Retinal pigment epithelial cell (primary cell): ENCODE data around the gene HNRNPF.
"Not testable (repeated sequence)": the region's sequence is repeated elsewhere in the genome, so short reads cannot be mapped to it uniquely, and the experiment has no call there.

Experiments used
- DNase-seq: peaks from one replicate; pipeline ENCODE4 v3.0.0-alpha.2; 2010; ENCODE audit warnings: low read depth
- H3K4me3 ChIP-seq: 2 replicates; pipeline ENCODE4 v1.5.1; 2011; ENCODE audit warnings: mild to moderate bottlenecking, low read length, control low read depth, moderate library complexity
- TF ChIP-seq, protein P1 (sequence below): conservative IDR thresholded peaks from 2 replicates; pipeline ENCODE4 v1.5.1; 2011; ENCODE audit warnings: low read depth, low read length, control low read depth, inconsistent platforms

Gene HNRNPF, protein sequence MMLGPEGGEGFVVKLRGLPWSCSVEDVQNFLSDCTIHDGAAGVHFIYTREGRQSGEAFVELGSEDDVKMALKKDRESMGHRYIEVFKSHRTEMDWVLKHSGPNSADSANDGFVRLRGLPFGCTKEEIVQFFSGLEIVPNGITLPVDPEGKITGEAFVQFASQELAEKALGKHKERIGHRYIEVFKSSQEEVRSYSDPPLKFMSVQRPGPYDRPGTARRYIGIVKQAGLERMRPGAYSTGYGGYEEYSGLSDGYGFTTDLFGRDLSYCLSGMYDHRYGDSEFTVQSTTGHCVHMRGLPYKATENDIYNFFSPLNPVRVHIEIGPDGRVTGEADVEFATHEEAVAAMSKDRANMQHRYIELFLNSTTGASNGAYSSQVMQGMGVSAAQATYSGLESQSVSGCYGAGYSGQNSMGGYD

DNA sequence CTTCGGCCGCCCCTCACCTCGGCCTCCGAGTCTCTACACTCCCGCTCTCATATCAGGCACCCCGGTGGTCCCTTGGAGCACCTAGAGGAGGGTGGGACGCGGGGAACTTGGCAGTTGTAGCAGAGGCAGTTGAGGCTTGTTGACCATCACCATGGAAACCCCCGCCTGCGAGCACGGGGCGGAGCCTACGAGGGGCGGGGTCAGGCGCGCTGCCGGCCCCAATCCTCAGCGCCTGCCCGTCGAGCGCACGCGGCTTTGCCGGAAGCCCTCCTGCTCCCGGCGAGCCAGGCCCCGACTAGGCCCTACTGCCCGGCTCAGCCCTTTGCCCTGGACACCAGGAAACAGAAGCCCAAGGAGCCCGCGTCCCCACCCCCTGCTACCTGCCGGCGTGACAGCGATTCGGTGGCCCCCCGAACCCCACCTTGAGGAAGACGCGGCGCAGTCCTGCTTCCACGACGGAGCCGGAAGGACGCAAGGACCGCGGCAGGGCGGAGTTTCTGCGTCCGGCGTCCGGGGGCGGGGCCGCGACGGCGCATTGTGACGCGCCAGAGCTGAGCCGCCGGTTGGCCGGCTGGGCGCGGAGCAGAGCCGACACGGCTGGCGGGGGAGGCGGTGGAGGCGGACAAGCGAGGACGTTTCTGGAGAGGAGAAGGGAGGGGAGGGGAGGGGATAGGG, at the start of gene HNRNPF:
Gene HNRNPF, minus strand, starts transcription at position 477 of the 675 bp plus-strand sequence. CDS start 21,302 bp downstream, outside the sequence.
- TF ChIP-seq, protein P1, sequence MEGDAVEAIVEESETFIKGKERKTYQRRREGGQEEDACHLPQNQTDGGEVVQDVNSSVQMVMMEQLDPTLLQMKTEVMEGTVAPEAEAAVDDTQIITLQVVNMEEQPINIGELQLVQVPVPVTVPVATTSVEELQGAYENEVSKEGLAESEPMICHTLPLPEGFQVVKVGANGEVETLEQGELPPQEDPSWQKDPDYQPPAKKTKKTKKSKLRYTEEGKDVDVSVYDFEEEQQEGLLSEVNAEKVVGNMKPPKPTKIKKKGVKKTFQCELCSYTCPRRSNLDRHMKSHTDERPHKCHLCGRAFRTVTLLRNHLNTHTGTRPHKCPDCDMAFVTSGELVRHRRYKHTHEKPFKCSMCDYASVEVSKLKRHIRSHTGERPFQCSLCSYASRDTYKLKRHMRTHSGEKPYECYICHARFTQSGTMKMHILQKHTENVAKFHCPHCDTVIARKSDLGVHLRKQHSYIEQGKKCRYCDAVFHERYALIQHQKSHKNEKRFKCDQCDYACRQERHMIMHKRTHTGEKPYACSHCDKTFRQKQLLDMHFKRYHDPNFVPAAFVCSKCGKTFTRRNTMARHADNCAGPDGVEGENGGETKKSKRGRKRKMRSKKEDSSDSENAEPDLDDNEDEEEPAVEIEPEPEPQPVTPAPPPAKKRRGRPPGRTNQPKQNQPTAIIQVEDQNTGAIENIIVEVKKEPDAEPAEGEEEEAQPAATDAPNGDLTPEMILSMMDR, result no peak
- H3K4me3 ChIP-seq, result peak within 1 kb of the TSS; percentile 72
- DNase-seq, result peak; percentile 79

DNA sequence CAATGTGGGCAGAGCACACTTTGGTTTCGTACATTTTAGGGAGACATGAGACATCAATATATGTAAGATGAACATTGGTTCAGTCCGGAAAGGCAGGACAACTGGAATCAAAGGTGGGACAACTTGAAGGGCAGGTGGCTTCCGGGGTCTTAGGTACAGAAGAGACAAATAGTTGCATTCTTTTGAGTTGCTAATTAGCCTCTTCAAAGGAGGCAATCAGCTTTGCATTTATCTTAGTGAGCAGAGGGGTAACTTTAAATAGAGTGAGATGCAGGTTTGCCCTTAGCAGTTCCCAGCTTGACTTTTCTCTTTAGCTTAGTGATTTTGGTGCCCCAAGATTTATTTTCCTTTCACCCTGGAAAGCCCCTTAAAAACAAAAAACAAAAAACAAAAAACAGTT, 49.2 kb upstream of the HNRNPF start:
- TF ChIP-seq, protein P1, result no peak
- DNase-seq, result no peak
- H3K4me3 ChIP-seq, result no peak overlapping the region

DNA sequence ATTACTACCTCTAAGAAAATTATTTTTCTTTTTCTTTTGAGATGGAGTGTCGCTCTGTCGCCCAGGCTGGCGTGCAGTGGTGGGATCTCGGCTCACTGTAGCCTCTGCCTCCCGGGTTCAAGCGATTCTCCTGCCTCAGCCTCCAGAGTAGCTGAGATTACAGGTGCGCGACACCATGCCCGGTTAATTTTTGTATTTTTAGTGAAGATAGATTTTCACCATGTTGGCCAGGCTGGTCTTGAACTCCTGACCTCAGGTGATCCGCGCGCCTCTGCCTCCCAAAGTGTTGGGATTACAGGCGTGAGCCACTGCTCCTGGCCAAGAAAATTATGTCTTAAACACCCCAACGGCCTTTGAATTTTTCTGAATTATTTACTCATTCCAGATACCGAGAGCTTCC, 47.6 kb upstream of the HNRNPF start:
- not testable (repeated sequence) for DNase-seq, H3K4me3 ChIP-seq

DNA sequence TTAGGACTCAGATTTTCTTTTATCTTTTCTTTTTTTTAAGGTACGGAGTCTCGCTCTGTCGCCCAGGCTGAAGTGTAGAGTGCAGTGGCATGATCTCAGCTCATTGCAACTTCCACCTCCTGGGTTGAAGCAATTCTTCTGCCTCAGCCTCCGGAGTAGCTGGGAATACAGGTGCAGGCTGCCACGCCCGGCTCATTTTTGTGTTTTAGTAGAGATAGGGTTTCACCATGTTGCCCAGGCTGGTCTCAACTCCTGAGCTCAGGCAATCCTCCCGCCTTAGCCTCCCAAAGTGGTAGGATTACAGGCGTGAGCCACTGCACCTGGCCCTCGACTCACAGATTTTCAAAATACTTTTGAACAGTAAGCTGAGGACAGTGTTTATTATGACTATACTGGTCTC, 45.0 kb upstream of the HNRNPF start:
- H3K4me3 ChIP-seq, DNase-seq: not testable (repeated sequence)

DNA sequence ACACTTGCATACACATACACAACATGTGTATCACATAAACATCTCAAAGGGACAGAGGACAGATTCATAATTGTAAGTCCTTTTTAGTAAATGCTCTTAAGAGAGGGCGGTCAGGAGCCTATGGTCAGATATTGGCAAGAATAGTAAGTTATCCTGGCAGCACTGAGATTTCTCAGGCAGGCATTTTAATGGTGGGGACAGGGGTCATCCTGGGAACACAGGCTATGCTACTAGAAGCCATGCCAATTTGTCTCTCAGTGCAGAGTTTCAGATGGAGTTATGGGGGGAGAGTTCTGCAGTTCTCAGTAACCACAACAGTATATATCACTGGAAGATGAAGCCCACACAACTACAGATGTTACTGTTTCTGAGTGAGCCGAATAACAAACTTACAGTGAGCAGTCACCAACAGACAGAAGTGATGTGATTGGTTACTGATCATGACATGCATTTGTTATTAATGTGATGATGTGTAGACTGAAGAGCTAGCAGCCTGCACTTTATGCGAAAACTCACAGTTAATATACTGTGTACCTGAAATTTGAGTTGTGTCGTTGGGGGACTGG, 44.4 kb upstream of the HNRNPF start:
- no peak overlapping the region for H3K4me3 ChIP-seq
- TF ChIP-seq, protein P1, result no peak
- no peak for DNase-seq

DNA sequence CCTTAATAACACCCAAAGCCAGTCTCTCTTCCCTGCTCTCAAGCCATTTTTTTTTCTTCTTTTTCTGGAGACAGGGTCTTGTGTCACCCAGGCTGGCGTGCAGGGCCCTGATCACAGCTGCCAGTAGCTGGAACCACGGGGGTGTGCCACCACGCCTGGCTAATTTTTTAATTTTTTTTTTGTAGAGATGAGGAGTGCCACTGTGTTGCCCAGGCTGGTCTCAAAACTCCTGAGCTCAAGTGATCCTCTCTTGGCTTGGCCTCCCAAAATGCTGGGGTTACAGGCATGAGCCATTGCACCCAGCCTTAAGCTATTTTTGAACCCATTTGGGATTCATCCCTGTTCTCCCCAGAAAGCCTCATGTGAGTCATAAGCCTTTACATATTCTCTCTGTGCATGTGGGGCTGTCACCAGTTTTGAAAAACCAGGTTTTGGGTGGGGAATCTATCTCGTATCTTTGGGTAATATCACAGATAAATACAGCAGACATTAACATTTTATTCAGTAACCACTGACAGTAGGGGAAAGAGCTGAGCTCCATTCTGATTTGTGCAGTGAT, 43.4 kb upstream of the HNRNPF start:
- H3K4me3 ChIP-seq, result no peak overlapping the region
- DNase-seq, result no peak
- TF ChIP-seq, protein P1, result no peak

DNA sequence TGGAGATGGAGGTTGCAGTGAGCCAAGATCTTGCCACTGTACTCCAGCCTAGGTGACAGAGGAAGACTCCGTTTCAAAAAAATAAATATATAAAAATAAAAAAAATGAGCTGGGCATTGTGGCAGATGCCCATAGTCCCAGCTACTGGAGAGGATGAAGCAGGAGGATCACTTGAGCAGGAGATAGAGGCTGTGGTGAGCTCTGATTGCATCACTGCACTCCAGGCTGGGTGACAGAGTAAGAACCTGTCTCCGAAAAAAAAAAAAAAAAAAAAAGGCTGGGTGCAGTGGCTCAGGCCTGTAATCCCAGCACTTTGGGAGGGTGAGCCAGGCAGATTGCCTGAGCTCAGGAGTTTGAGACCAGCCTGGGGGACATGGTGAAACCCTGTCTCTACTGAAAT, 39.8 kb upstream of the HNRNPF start:
- no peak overlapping the region for H3K4me3 ChIP-seq
- no peak for DNase-seq
- TF ChIP-seq, protein P1, result no peak

DNA sequence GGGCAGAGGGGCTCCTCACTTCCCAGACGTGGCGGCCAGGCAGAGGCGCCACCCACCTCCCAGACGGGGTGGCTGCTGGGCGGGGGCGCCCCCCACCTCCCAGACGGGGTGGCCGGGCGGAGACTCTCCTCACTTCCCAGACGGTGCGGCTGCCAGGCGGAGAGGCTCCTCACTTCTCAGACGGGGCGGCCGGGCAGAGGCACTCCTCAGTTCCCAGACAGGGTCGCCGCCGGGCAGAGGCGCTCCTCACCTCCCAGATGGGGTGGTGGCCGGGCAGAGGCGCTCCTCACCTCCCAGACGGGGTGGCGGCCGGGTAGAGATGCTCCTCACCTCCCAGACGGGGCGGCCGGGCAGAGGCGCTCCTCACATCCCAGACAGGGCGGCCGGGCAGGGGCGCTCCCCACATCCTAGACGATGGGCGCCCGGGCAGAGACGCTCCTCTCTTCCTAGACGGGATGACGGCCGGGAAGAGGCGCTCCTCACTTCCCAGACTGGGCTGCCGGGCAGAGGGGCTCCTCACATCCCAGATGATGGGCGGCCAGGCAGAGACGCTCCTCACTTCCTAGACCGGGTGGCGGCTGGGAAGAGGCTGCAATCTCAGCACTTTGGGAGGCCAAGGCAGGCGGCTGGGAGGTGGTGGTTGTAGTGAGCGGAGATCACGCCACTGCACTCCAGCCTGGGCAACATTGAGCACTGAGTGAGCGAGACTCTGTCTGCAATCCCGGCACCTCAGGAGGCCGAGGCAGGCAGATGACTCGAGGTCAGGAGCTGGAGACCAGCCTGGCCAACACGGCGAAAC, 37.4 kb upstream of the HNRNPF start:
- not testable (repeated sequence) for H3K4me3 ChIP-seq, DNase-seq
